GM21619 (cell line): ENCODE results near the gene DCAKD.
A peak's percentile ranks its signal among the peaks of the same experiment; 100 is the strongest.

ENCODE experiments used
- ATAC-seq: cut with Tn5 transposase; IDR thresholded peaks from one replicate; pipeline ENCODE4 v1.9.1; 2021; ENCODE audit not compliant: unreplicated experiment

DCAKD gene

GRCh38 chr17:45051060-45051719 lies at the start of gene DCAKD:
Gene DCAKD (minus strand): TSS chr17:45051632. CDS start chr17:45034885, 16,747 bp downstream.
- peak; percentile 87 for ATAC-seq

DNA sequence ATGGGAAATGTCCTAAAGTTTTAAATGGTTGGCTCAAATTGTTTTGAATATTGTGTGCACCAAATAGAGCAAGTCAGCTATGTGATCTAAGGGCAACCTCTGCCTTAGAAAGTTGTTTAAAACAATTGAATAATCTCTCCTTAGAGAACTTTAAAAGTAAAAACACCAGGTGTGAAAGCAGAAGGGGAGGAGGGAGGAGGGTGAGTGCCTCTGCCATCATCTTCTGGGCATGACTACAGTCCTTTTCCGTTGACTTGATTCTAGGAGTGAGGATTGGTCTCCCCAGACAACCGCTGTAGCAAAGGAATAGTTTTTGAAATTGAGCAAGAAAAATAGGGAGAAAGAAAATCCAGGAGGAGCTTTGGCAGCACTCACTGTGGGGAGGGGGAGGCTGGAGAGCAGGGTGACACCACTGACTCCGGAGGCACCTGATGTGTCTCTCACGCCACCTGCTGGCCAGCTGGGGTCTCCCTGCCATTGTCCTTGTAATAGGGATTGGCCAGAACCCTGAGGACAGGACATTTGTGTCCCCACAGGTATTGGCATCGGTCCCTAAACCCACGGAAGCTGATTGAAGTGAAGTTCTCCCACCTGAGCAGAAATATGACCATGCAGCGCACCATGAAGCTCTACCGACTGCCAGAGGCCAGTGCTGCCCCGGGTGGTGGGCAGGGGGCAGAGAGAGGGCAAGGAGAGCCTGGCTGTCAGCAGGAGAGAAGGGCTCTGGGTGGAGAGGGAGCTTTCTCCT lies 47.6 kb upstream of the DCAKD start:
- ATAC-seq: no peak

- ATAC-seq: no peak
Observed at GRCh38 chr17:45098081-45098868, 46.8 kb upstream of the DCAKD start.

DNA sequence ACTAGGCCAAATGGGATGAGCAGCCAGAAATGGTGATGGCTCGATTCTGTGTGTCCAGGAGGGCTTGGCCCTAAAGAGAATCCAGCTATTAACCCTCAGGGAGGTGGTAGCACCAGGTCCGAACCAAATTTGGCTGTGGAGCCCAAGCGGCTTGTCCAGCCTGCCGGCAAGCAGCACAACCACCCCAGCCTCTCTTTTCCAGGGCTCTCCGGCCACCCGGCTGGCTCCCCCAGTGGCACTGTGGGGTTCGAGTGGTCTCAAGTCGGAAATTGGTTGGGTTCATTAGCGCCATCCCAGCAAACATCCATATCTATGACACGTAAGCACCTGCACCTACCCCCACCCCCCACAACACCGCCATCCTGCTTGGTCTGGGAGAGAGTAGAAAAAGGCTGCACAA lies 45.5 kb upstream of the DCAKD start:
- no peak for ATAC-seq

GRCh38 chr17:45096141-45096540 lies 44.7 kb upstream of the DCAKD start:
- ATAC-seq: no peak

DNA sequence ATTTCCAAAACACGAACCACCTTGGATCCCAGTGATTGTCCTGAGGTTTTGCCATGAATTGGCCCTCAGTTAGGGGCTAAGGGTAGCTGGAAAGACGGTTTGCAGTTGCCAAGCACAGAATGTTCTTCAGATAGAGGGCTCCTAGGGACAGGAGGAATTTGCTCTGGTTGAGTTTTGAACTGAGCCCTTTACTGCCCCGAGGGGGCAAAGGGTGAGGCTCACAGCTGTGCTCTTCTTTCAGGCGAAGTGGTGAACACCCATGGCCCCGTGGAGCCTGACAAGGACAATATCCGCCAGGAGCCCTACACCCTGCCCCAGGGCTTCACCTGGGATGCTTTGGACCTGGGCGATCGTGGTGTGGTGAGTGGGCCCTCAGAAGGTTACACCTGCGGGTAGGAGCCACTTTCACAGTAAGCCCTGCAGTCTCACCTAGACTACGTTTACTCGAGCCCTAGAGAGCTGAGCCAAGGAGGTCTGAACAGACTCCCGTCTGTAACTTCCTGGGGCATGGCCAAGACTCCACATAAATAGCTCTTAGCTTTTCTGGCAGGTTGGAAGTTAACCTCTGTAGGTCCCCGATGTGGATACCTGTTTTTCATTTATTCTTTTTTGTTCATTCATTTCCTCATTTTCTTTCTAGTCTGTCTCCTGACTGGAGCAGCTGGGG lies 42.1 kb upstream of the DCAKD start:
- ATAC-seq: no peak

DNA sequence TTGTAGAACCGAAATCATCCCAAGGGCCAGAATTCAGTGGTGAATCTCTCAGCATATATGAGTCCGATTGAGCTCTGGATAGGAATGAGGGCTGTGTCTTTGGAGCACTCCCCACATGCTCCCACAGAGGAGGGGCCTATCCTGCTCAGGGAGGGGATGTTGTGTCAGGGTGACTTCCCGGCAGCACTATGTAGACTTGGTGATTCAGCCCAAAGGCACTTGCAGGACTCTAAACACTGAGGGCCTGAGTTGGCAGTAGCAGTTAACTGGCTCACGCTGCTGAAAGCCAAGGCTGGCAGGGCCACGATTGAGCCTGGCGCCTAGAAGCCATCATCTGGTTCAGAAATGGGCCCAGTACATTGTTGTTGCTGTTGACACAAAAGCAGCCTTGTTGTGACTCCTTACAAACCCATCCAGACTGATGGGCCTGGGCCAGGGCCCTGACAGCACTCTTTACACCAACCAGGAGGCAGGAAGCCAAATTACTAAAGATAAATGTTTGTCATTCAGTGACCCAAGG lies 41.5 kb upstream of the DCAKD start:
- no peak for ATAC-seq

DNA sequence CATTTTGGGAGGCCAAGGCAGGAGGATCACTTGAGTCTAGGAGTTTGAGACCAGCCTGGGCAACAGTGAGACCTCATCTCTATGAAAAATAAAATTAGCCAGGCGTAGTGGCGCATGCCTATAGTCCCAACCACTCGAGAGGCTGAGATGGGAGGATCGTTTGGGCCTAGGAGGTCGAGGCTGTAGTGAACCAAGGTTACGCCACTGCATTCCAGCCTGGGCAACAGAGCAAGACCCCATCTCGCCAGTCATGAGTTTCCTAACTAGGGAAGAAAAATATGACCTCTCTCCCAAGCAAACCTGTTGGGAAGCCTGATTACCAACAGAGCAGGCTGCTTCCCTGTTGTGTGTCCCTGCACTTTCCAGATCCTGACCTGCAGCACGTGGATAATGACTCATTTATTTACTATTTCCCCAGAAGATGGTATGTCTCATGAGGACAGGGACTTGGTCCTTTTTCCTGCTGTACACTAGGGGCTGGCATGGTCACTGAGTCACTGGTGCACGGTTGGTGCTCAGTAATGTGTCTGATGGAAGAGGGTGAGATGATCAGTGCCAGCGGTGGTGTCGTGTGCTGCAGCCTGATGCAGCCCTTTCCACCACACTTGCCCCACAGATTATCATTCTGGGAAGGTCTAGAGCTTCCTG lies 40.5 kb upstream of the DCAKD start:
- ATAC-seq: no peak

GRCh38 chr17:45090711-45091110 lies 39.3 kb upstream of the DCAKD start:
- ATAC-seq: no peak

- no peak for ATAC-seq
Observed at GRCh38 chr17:45088741-45089140, 37.3 kb upstream of the DCAKD start.

GRCh38 chr17:45087978-45088377 lies 36.5 kb upstream of the DCAKD start:
- no peak for ATAC-seq

- no peak for ATAC-seq
Observed at GRCh38 chr17:45087504-45087975, 36.1 kb upstream of the DCAKD start.

- ATAC-seq: no peak
Observed at GRCh38 chr17:45086865-45087503, 35.6 kb upstream of the DCAKD start.

DNA sequence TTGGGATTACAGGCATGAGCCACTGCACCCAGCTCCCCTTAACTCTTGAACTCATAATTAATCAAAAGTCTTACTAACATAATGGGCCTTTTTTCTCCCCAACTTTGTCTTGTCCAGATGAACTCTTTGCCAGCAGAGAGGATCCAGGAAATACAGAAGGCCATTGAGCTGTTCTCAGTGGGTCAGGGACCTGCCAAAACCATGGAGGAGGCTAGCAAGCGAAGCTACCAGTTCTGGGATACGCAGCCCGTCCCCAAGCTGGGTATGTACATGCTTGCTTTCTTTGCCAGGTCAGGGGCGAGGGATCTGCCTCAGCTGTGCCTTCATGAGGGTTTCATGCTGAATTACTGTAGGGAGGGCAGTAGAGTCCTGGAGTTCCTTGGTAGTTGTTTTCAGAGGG lies 35.0 kb upstream of the DCAKD start:
- ATAC-seq: no peak

DNA sequence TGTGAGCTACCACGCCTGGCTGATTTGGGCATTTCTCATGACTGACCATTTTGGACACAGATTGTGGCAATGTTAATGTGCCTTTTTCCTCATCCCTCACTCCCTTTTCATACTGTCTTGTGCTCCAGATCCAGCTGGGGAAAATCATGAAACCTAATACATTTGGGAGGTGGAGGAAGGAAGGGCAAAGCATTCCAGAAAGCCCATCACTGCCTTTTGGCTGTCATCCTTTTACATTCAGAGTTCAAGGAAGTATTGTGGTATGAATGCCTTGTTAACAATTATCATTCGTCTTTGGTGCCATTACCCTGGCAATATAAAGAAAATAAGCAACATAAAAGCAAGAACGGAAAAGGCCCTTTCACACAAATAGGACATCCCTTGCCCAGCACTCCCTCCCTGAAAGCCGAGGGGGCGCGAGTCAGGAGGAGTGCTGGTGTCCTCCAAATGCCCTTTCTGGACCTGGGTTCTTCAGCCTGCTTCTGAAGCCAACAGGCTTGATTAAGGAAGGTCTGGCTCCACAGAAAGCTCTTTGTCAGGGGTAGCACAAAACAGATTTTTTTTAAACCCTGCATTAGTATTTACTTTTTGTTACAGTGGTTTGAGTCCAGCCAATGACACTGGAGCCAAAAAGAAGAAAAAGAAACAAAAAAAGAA lies 29.7 kb upstream of the DCAKD start:
- ATAC-seq: no peak

- no peak for ATAC-seq
Observed at GRCh38 chr17:45077643-45078042, 26.2 kb upstream of the DCAKD start.

GRCh38 chr17:45073414-45074070 lies 22.1 kb upstream of the DCAKD start:
- ATAC-seq: no peak

- no peak for ATAC-seq
Observed at GRCh38 chr17:45070809-45071208, 19.4 kb upstream of the DCAKD start.

GRCh38 chr17:45070001-45070400 lies 18.6 kb upstream of the DCAKD start:
- ATAC-seq: no peak
